H1 (cell line): ENCODE results near the gene SS18L1. TPM values are rescaled to one million over a fixed set of nuclear protein-coding genes. Genes with fewer than 3 reads are reported as not detected.

Experiments used
- CTCF ChIA-PET: fragments of 300-600 bp; sonication (Branson Sonifier 250); formaldehyde crosslinking; loops from one replicate; lab custom pipeline; 2021; ENCODE audit not compliant: partially characterized antibody; lab: Charles Lee
- POLR2A ChIA-PET: fragments of 300-600 bp; sonication (Branson Sonifier 250); formaldehyde crosslinking; loops from one replicate; lab custom pipeline; 2021; ENCODE audit warnings: inconsistent platforms; ENCODE audit not compliant: partially characterized antibody; lab: Charles Lee
- DNase-seq, 2 experiments: peaks; one replicate each; pipeline versions ENCODE4 v3.0.0 to v3.0.0-alpha.2; 2010 to 2022; ENCODE audit warnings: low spot score in 2 of 2, low read depth in 1 of 2, mixed read lengths in 1 of 2
- FAIRE-seq: peaks from 2 replicates; lab custom pipeline; 2011; peaks lifted over from hg19 to GRCh38; lab: Jason Lieb, UNC
- H2AFZ ChIP-seq: 2 replicates; pipeline ENCODE4 v1.8.1; 2012; ENCODE audit warnings: low read length, inconsistent platforms
- H2AK5ac ChIP-seq: 2 replicates; pipeline ENCODE4 v1.6.1; 2013; ENCODE audit warnings: low read depth, low read length
- H2BK120ac ChIP-seq: replicated peaks from 2 replicates; pipeline ENCODE3; 2013; ENCODE audit warnings: low read depth, low read length, inconsistent platforms
- H2BK12ac ChIP-seq: 2 replicates; pipeline ENCODE4 v1.6.1; 2013; ENCODE audit warnings: low read depth, low read length
- H2BK15ac ChIP-seq: 2 replicates; pipeline ENCODE4 v1.6.1; 2013; ENCODE audit warnings: low read length
- H2BK20ac ChIP-seq: 2 replicates; pipeline ENCODE4 v1.6.1; 2013; ENCODE audit warnings: low read length
- H2BK5ac ChIP-seq: 2 replicates; pipeline ENCODE4 v1.6.1; 2013; ENCODE audit warnings: low read depth, low read length
- H3K14ac ChIP-seq: 2 replicates; pipeline ENCODE4 v1.6.1; 2013; ENCODE audit warnings: inconsistent platforms; ENCODE audit not compliant: insufficient read length
- H3K18ac ChIP-seq: 2 replicates; pipeline ENCODE4 v1.6.1; 2013; ENCODE audit warnings: low read length; ENCODE audit errors: extremely low read depth
- H3K23ac ChIP-seq: 2 replicates; pipeline ENCODE4 v1.6.1; 2013; ENCODE audit warnings: inconsistent platforms; ENCODE audit not compliant: insufficient read length
- H3K23me2 ChIP-seq: 2 replicates; pipeline ENCODE4 v1.6.1; 2013; ENCODE audit warnings: low read depth, low read length
- H3K27ac ChIP-seq: 2 replicates; pipeline ENCODE4 v1.6.1; 2011; ENCODE audit warnings: low read depth, low read length, inconsistent platforms
- H3K27me3 ChIP-seq, 4 experiments: replicated peaks in 1 of 4; 1 replicate in 1 of 4; 2 replicates in 3 of 4; pipeline versions ENCODE4 v1.6.1 to v1.8.1; 2011 to 2013; ENCODE audit warnings: low read length in 3 of 4, mild to moderate bottlenecking in 3 of 4, inconsistent platforms in 2 of 4, mixed read lengths in 2 of 4, moderate library complexity in 1 of 4; ENCODE audit not compliant: control insufficient read depth in 3 of 4, insufficient read depth in 3 of 4; ENCODE audit errors: extremely low read depth in 1 of 4
- H3K36me3 ChIP-seq, 4 experiments: 2 replicates each; pipeline versions ENCODE4 v1.6.1 to v1.8.1; 2011 to 2013; ENCODE audit warnings: mild to moderate bottlenecking in 4 of 4, low read length in 3 of 4, moderate library complexity in 2 of 4, control low read depth in 1 of 4, inconsistent platforms in 1 of 4; ENCODE audit not compliant: insufficient read depth in 4 of 4, control insufficient read depth in 2 of 4
- H3K4ac ChIP-seq: replicated peaks from 2 replicates; pipeline ENCODE3; 2013; ENCODE audit warnings: low read length, low read depth, mixed read lengths, inconsistent platforms; ENCODE audit not compliant: insufficient read length
- H3K4me1 ChIP-seq, 4 experiments: replicated peaks in 1 of 4; 1 replicate in 1 of 4; 2 replicates in 3 of 4; pipeline versions ENCODE4 v1.6.1 to v1.8.1; 2011 to 2013; ENCODE audit warnings: low read length in 3 of 4, inconsistent platforms in 2 of 4, mixed read lengths in 1 of 4; ENCODE audit not compliant: insufficient read depth in 4 of 4, control insufficient read depth in 3 of 4
- H3K4me2 ChIP-seq, 2 experiments: 2 replicates each; pipeline versions ENCODE4 v1.6.1 to v1.8.1; 2011 to 2013; ENCODE audit warnings: low read depth in 2 of 2, low read length in 2 of 2, control low read depth in 1 of 2, inconsistent platforms in 1 of 2, mild to moderate bottlenecking in 1 of 2; ENCODE audit not compliant: insufficient read depth in 1 of 2
- H3K4me3 ChIP-seq, 4 experiments: fragments of 200-600, 300-600 bp in 1 of 4; sonication (generic), shearing (Covaris generic), sonication (Bioruptor Twin) in 1 of 4; 2 replicates each; pipeline versions ENCODE4 v1.5.1 to v1.8.1; 2011 to 2016; ENCODE audit warnings: low read length in 4 of 4, low read depth in 3 of 4, control low read depth in 2 of 4, inconsistent platforms in 2 of 4, mild to moderate bottlenecking in 2 of 4, mixed read lengths in 1 of 4, moderate library complexity in 1 of 4; ENCODE audit not compliant: insufficient read depth in 2 of 4; ENCODE audit errors: extremely low read depth in 1 of 4
- H3K56ac ChIP-seq: replicated peaks from 2 replicates; pipeline ENCODE3; 2013; ENCODE audit warnings: low read depth, mild to moderate bottlenecking, mixed read lengths, low read length, inconsistent platforms; ENCODE audit not compliant: insufficient read length
- H3K79me1 ChIP-seq: 2 replicates; pipeline ENCODE4 v1.6.1; 2013; ENCODE audit warnings: low read depth, low read length, control low read depth
- H3K79me2 ChIP-seq, 2 experiments: 2 replicates each; pipeline versions ENCODE4 v1.6.1 to v1.8.1; 2012 to 2013; ENCODE audit warnings: low read length in 2 of 2, mild to moderate bottlenecking in 2 of 2, inconsistent platforms in 1 of 2; ENCODE audit not compliant: insufficient read depth in 2 of 2, control insufficient read depth in 1 of 2
- H3K9ac ChIP-seq, 4 experiments: replicated peaks in 1 of 4; 1 replicate in 1 of 4; 2 replicates in 3 of 4; pipeline versions ENCODE4 v1.6.1 to v1.8.1; 2011 to 2013; ENCODE audit warnings: low read depth in 3 of 4, low read length in 3 of 4, control low read depth in 2 of 4, mild to moderate bottlenecking in 2 of 4, moderate library complexity in 2 of 4, inconsistent platforms in 1 of 4; ENCODE audit errors: extremely low read depth in 1 of 4
- H3K9me3 ChIP-seq, 2 experiments: 2 replicates each; pipeline versions ENCODE4 v1.6.1 to v1.8.1; 2012 to 2013; ENCODE audit warnings: mild to moderate bottlenecking in 2 of 2, moderate library complexity in 2 of 2, control low read depth in 1 of 2, inconsistent platforms in 1 of 2, low read depth in 1 of 2, low read length in 1 of 2, mixed read lengths in 1 of 2; ENCODE audit not compliant: insufficient read depth in 2 of 2
- H4K20me1 ChIP-seq, 2 experiments: replicated peaks in 1 of 2; 2 replicates each; pipeline versions ENCODE3 to v1.8.1; 2011 to 2013; ENCODE audit warnings: inconsistent platforms in 2 of 2, low read length in 2 of 2, mild to moderate bottlenecking in 1 of 2; ENCODE audit not compliant: insufficient read depth in 2 of 2, control insufficient read depth in 1 of 2
- H4K5ac ChIP-seq: 2 replicates; pipeline ENCODE4 v1.6.1; 2013; ENCODE audit warnings: low read length, low read depth, mixed read lengths, inconsistent platforms; ENCODE audit not compliant: insufficient read length
- H4K8ac ChIP-seq: 2 replicates; pipeline ENCODE4 v1.8.0; 2013; ENCODE audit warnings: mild to moderate bottlenecking, moderate library complexity, low read length, inconsistent platforms; ENCODE audit not compliant: insufficient read depth; ENCODE audit errors: extremely low read depth
- H4K91ac ChIP-seq: replicated peaks from 2 replicates; pipeline ENCODE3; 2013; ENCODE audit warnings: low read length, mixed read lengths, inconsistent platforms; ENCODE audit not compliant: insufficient read length
- CHD2 ChIP-seq: IDR thresholded peaks from 2 replicates; pipeline ENCODE4 v1.6.1; 2012; ENCODE audit warnings: low read length, improper control_type of control experiment
- WGBS, 2 experiments: shearing (Covaris generic) in 1 of 2; methylation state at CpG; one replicate each; pipeline versions ENCODE4 v1.1.6 to v1.1.7; 2013 to 2015; ENCODE audit warnings: low lambda C conversion rate in 2 of 2, mixed read lengths in 2 of 2, inconsistent platforms in 1 of 2, low coverage in 1 of 2, missing lambda C conversion rate in 1 of 2; ENCODE audit not compliant: insufficient replicate concordance in 2 of 2, insufficient coverage in 1 of 2, insufficient read length in 1 of 2; ENCODE audit errors: extremely low coverage in 1 of 2, missing lambda C conversion rate in 1 of 2; 5-methylcytosine and 5-hydroxymethylcytosine counted together
- polyA plus RNA-seq, 7 experiments: library from polyadenylated mRNA; depleted of rRNA in 3 of 7; stranded (reverse) in 5 of 7; unstranded in 2 of 7; fragments of >200 nt in 5 of 7; fragments of 200-250 nt in 2 of 7; gene quantifications; 1 replicate in 5 of 7; 2 replicates in 1 of 7; 4 replicates in 1 of 7; pipeline versions ENCODE4 v1.2.1 to v1.2.3, GENCODE V29; 2011 to 2013; ENCODE audit warnings: missing spikeins in 2 of 7, mixed read lengths in 2 of 7
- total RNA-seq: library from RNA; stranded (reverse); fragmentation: NEBNext Ultra II Directional; extraction: Animal tissue kit (Norgen Biotek cat#: 25700); gene quantifications from 2 replicates; pipeline ENCODE4 v1.2.1, GENCODE V29; 2021

The SS18L1 gene
- total and polyA plus RNA-seq, 2 of the 8 experiments (the other 6 are each of a cell fraction or from before 2014, with no cell fraction given): 28.4 to 29.7 TPM

- no peak overlapping the region for H4K5ac ChIP-seq
- no peaks in the 10 kb centered on the region for H3K27me3 ChIP-seq
- POLR2A ChIA-PET: interaction anchor here (0.8 to 3.4 kb wide), 3 partner anchors 10 to 25 kb away, joined by 3 to 10 read pairs (median 7); no protein-coding TSS in a partner anchor
- no peak for TF ChIP-seq CHD2
- H3K14ac ChIP-seq: no peak overlapping the region
- no peak overlapping the region for H2AFZ ChIP-seq
- H4K8ac ChIP-seq: no peak overlapping the region
- H4K20me1 ChIP-seq: peaks cover 51 to 59% of the 10 kb centered on the region in 2 experiments
- no peak overlapping the region; a peak in 1 of 7 replicates for H3K9ac ChIP-seq
- no peak overlapping the region for H2BK12ac ChIP-seq
- no peak overlapping the region for H3K4me3 ChIP-seq
- no peaks in the 10 kb centered on the region for H3K9me3 ChIP-seq
- H2BK120ac ChIP-seq: no peak overlapping the region
- no peak overlapping the region; a peak in 1 of 4 replicates for H3K4me2 ChIP-seq
- no peak overlapping the region for H3K23ac ChIP-seq
- H3K23me2 ChIP-seq: peaks cover 3% of the 10 kb centered on the region; the same call in 1 of the 2 replicates
- H3K4ac ChIP-seq: no peak overlapping the region
- no peak overlapping the region for H3K27ac ChIP-seq
- FAIRE-seq (no peak), DNase-seq (no peak)
- peaks cover 62 to 88% of the 10 kb centered on the region in 2 experiments for H3K79me2 ChIP-seq
- no peak overlapping the region for H4K91ac ChIP-seq
- H3K36me3 ChIP-seq: peaks cover 0 to 9% (median 3%) of the 10 kb centered on the region in 4 experiments; a peak in 3 of 8 replicates
- no peak overlapping the region for H2BK15ac ChIP-seq
- H2BK20ac ChIP-seq: no peak overlapping the region
- H3K18ac ChIP-seq: no peak overlapping the region
- peaks cover 40% of the 10 kb centered on the region for H3K79me1 ChIP-seq
- no peak overlapping the region for H2BK5ac ChIP-seq
- peak overlapping the region; percentile 1; the same call in 1 of the 2 replicates for H2AK5ac ChIP-seq
- CTCF ChIA-PET: interaction anchor here (0.8 to 2.0 kb wide), 6 partner anchors 9 to 135 kb away, joined by 3 to 8 read pairs (median 4); no protein-coding TSS in a partner anchor
- peaks cover 0 to 21% (median 11%) of the 10 kb centered on the region in 4 experiments; a peak in 6 of 7 replicates for H3K4me1 ChIP-seq
- no peak overlapping the region for H3K56ac ChIP-seq
- WGBS, 2 experiments: 89% methylated on average over 7 of the region's 7 CpGs; no CpG with 5 or more reads in 1 of the 2 experiments
Measured at GRCh38 chr20:62145688-62146018, 2.1 kb downstream of the SS18L1 start.
